Measurements from ENCODE around the gene ZC3H4.

DNA sequence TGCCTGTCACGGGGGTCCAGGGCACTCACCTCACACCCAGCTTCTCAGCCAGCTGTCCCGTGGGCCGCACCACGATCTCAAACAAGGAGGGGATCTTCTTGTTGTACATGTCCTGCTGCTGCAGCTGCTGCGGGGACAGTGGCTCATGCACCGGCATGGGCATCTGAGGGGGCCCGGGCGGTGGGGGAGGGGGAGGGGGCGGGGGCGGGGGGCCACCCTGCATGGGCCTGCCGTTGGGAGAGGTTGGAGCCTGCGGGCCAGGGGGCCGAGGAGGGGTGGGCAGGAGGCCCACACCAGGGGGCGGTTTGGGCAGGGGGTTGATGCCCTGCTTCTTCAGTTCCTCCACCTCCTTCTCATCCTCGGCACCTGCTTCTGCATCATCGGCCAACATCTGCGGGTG lies 41.3 kb downstream of the ZC3H4 start:
- TF ChIP-seq, protein P1, sequence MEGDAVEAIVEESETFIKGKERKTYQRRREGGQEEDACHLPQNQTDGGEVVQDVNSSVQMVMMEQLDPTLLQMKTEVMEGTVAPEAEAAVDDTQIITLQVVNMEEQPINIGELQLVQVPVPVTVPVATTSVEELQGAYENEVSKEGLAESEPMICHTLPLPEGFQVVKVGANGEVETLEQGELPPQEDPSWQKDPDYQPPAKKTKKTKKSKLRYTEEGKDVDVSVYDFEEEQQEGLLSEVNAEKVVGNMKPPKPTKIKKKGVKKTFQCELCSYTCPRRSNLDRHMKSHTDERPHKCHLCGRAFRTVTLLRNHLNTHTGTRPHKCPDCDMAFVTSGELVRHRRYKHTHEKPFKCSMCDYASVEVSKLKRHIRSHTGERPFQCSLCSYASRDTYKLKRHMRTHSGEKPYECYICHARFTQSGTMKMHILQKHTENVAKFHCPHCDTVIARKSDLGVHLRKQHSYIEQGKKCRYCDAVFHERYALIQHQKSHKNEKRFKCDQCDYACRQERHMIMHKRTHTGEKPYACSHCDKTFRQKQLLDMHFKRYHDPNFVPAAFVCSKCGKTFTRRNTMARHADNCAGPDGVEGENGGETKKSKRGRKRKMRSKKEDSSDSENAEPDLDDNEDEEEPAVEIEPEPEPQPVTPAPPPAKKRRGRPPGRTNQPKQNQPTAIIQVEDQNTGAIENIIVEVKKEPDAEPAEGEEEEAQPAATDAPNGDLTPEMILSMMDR (IDR thresholded peaks at IDR 0.05) = no peak
- TF ChIP-seq POLR2A (IDR thresholded peaks at IDR 0.05) = no peak
